Ovary (tissue), 9 donors: ENCODE results near the gene THADA. TPM values are rescaled to one million over a fixed set of nuclear protein-coding genes. Genes with fewer than 3 reads are reported as not detected.

Source experiments
- DNase-seq, 5 donors: peaks; one replicate each; pipeline ENCODE4 v3.0.0-alpha.2; 2019 to 2020
- H3K27ac ChIP-seq, 2 donors: fragments of 200-600 bp; one replicate each; pipeline versions ENCODE4 v1.5.1 to v1.8.0; 2019 to 2022
- H3K27me3 ChIP-seq: fragments of 200-600 bp; one replicate; pipeline ENCODE4 v1.8.0; 2022
- H3K36me3 ChIP-seq: fragments of 200-600 bp; sonication (generic); one replicate; pipeline ENCODE4 v1.5.1; 2019
- H3K4me1 ChIP-seq: one replicate; pipeline ENCODE4 v1.8.1; 2013; ENCODE audit warnings: mild to moderate bottlenecking, moderate library complexity; ENCODE audit not compliant: insufficient read depth
- H3K4me3 ChIP-seq: fragments of 200-600 bp; sonication (generic); one replicate; pipeline ENCODE4 v1.5.1; 2017
- H3K9me3 ChIP-seq, 2 donors: fragments of 200-600 bp in 1 of 2; sonication (generic) in 1 of 2; one replicate each; pipeline versions ENCODE4 v1.5.1 to v1.8.1; 2013 to 2019; ENCODE audit warnings: mild to moderate bottlenecking in 1 of 2, moderate library complexity in 1 of 2
- CTCF ChIP-seq, 3 donors: fragments of 450-650 bp in 2 of 3; fragments of 200-600 bp in 1 of 3; IDR thresholded peaks; one replicate each; pipeline versions ENCODE4 v1.5.1 to v1.8.0; 2016 to 2022; ENCODE audit warnings: antibody characterized with exemption in 3 of 3, mild to moderate bottlenecking in 1 of 3
- EP300 ChIP-seq: sonication (generic); formaldehyde crosslinking; IDR thresholded peaks from one replicate; pipeline ENCODE4 v1.6.1; 2017; ENCODE audit warnings: antibody characterized with exemption
- POLR2A ChIP-seq: fragments of 450-650 bp; IDR thresholded peaks from one replicate; pipeline ENCODE4 v1.6.1; 2017; ENCODE audit warnings: antibody characterized with exemption, mild to moderate bottlenecking, moderate library complexity
- WGBS, 3 donors: extraction: QIAGEN DNeasy Blood & Tissue Kit in 1 of 3; methylation state at CpG; one replicate each; pipeline versions ENCODE4 v1.1.5 to v1.1.7; 2013 to 2017; 5-methylcytosine and 5-hydroxymethylcytosine counted together
- intact Hi-C, 4 donors: fragments of 100-400 bp; cut with DNase I; formaldehyde crosslinking; loops; one replicate each; pipeline versions ENCODE4 v1.11.0 to v1.15.1; 2022 to 2023
- polyA plus RNA-seq, 2 donors: library from polyadenylated mRNA; stranded (reverse); fragments of 200-250 nt in 1 of 2; fragments of 350-450 nt in 1 of 2; fragmentation: Illumina TruSeq in 1 of 2; extraction: RNeasy Lipid Tissue Mini Kit (QIAGEN cat#74804) in 1 of 2; gene quantifications; one replicate each; pipeline ENCODE4 v1.2.3, GENCODE V29; 2013 to 2014
- small RNA-seq: library from RNA; depleted of rRNA; stranded (forward); fragments of <200 nt; gene quantifications from one replicate; pipeline ENCODE3, GENCODE V24; 2016
- total RNA-seq, 7 donors: library from RNA; depleted of rRNA in 2 of 7; stranded (reverse); fragments of >200 nt in 2 of 7; fragmentation: NEBNext Ultra II Directional in 3 of 7; extraction: Animal tissue kit (Norgen Biotek cat#: 25700) in 3 of 7; gene quantifications; one replicate each; pipeline versions ENCODE4 v1.1.0 to v1.2.4, GENCODE V29; 2016 to 2023
- donor health status: DM: no; HTN: no; CAD: no; lungs with moderate emphysema.
- donor health status: DM: no; HTN: no; CAD: no.
- donor health status: Bipolar disorder and iron deficiency.
- donor health status: DM: yes; HTN: yes; CAD: no.
- donor health status: DM: no; HTN: no; CAD: no.
- donor health status: DM: yes; HTN: yes; CAD: no.

THADA gene
- total and polyA plus RNA-seq, 9 donors, result 14.0 to 46.8 (median 28.6) TPM

GRCh38 chr2:43184339-43184895, 411.4 kb downstream of the THADA start:
- Histone ChIP-seq H3K9me3 (no peaks in the 10 kb centered on the region), H3K4me1 (no peaks in the 10 kb centered on the region), H3K4me3 (no peak overlapping the region), H3K27me3 (no peaks in the 10 kb centered on the region), H3K27ac (no peak overlapping the region), H3K36me3 (no peaks in the 10 kb centered on the region)
- no peak for DNase-seq
- intact Hi-C loops, result no loop called here
- WGBS, 3 donors, result 87 to 92% (median 91%) methylated on average over 12 of the region's 12 CpGs
- no peak for TF ChIP-seq EP300
- no peak for TF ChIP-seq CTCF (IDR thresholded peaks at IDR 0.05)
- no peak for TF ChIP-seq POLR2A

DNA sequence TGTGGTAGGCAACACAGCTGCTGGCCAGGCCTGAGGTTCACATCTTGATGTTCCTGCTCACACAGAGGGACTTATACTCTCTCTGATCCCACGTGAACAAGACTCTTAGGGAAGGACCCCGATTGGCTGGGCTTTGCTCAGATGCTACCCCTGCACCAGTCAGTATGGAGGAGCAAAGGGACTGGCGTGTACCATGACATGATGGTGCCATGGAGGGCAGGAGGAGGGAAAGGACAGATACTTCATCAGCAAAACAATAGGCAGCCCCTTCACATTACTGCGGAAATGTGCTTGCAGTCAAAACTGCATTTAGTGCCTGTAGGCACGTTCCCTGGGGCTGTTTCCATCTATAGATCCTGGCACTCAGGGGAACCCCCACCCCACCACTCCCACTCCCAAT, 412.1 kb downstream of the THADA start:
- WGBS, 3 donors, result 70 to 81% (median 71%) methylated on average over 5 of the region's 5 CpGs

DNA sequence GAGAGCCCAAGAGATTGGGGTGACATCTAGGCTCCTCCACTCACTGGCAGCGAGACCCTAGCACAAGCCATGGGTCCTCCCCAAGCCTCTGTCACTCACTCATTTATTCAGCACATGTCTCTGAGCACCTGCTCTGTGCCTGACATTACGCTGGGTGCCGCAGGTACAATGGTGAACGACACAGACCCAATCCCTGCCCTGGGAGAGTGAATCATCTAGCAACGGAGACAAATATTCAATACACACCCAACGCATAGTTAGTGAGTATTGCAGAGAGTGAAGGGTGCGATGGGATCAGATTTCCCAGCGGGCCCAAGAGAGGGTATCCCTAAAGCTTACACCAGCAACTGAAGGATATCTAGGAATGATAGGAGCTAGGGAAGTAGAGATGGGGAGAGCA, 414.9 kb downstream of the THADA start:
- no peaks in the 10 kb centered on the region for H3K36me3 ChIP-seq
- intact Hi-C loops, result no loop called here
- no peak for TF ChIP-seq CTCF (IDR thresholded peaks at IDR 0.05)
- TF ChIP-seq POLR2A, result no peak
- no peak for TF ChIP-seq EP300
- peaks cover 8% of the 10 kb centered on the region for H3K4me1 ChIP-seq
- DNase-seq, result no peak
- H3K27me3 ChIP-seq, result no peaks in the 10 kb centered on the region
- H3K4me3 ChIP-seq, result no peak overlapping the region
- H3K27ac ChIP-seq, result no peak overlapping the region
- WGBS, 3 donors, result 94 to 99% (median 98%) methylated on average over 8 of the region's 8 CpGs
- H3K9me3 ChIP-seq, result no peaks in the 10 kb centered on the region

More for the DNA sequence above, 412.1 kb downstream of the THADA start:
- no peak for DNase-seq
- no peaks in the 10 kb centered on the region for H3K27me3 ChIP-seq
- H3K4me1 ChIP-seq, result no peaks in the 10 kb centered on the region
- no peaks in the 10 kb centered on the region for H3K9me3 ChIP-seq
- no peaks in the 10 kb centered on the region for H3K36me3 ChIP-seq
- intact Hi-C loops, result no loop called here
- TF ChIP-seq EP300 (no peak), POLR2A (no peak), CTCF (IDR thresholded peaks at IDR 0.05) (no peak)
- H3K4me3 ChIP-seq, result no peak overlapping the region
- H3K27ac ChIP-seq, result no peak overlapping the region

Small RNAs within 50 kb of the gene (small RNA-seq; reads per million reads assigned to genes)
- not detected for gene RF00019
- gene RN7SL531P, result not detected
- not detected for gene RNU6-958P

Other genes starting within 250 kb of the THADA start
- gene PLEKHH2, start 41.2 kb upstream of the THADA start, total RNA-seq, result 10 to 100 TPM; 26.4 to 66.5 (median 39.5) TPM
- gene PLEKHH2, start 41.2 kb upstream of the THADA start, polyA plus RNA-seq, result 10 to 100 TPM; 15.8 to 25.9 TPM
- 1 to 10 TPM in 3 of 7 donors, under 1 TPM in 2, not detected in 2; 0.64 to 1.6 (median 1.2) TPM for gene C1GALT1C1L, start 80.4 kb upstream of the THADA start, total RNA-seq
- 1 to 10 TPM; 1.2 to 1.3 TPM for gene C1GALT1C1L, start 80.4 kb upstream of the THADA start, polyA plus RNA-seq
- 10 to 100 TPM; 18.1 to 54.3 (median 31.6) TPM for gene DYNC2LI1, start 178.0 kb upstream of the THADA start, total RNA-seq
- 10 to 100 TPM; 30.5 to 33.7 TPM for gene DYNC2LI1, start 178.0 kb upstream of the THADA start, polyA plus RNA-seq
- under 1 TPM in 1 of 7 donors, not detected in 6; 0.10 TPM for gene ABCG5, start 242.8 kb upstream of the THADA start, total RNA-seq
- gene ABCG5, start 242.8 kb upstream of the THADA start, polyA plus RNA-seq, result not detected
- gene ABCG8, start 242.9 kb upstream of the THADA start, total RNA-seq, result under 1 TPM in 2 of 7 donors, not detected in 5; 0.05 to 0.08 TPM
- under 1 TPM in 1 of 2 donors, not detected in 1; 0.02 TPM for gene ABCG8, start 242.9 kb upstream of the THADA start, polyA plus RNA-seq